Embryonic facial prominence (tissue), 1 donor: ENCODE data around the gene UBB.

ENCODE experiments used
- DNase-seq: peaks from one replicate; pipeline ENCODE4 v3.0.0-alpha.2; 2016; ENCODE audit errors: extremely low spot score

The UBB gene

GRCh38 chr17:16380640-16381495, at the start of gene UBB:
Gene UBB (plus strand): TSS chr17:16381091. CDS start chr17:16381908, 817 bp downstream.
- DNase-seq = peak; percentile 95

GRCh38 chr17:16338391-16338790, 42.5 kb upstream of the UBB start:
- DNase-seq = no peak

DNA sequence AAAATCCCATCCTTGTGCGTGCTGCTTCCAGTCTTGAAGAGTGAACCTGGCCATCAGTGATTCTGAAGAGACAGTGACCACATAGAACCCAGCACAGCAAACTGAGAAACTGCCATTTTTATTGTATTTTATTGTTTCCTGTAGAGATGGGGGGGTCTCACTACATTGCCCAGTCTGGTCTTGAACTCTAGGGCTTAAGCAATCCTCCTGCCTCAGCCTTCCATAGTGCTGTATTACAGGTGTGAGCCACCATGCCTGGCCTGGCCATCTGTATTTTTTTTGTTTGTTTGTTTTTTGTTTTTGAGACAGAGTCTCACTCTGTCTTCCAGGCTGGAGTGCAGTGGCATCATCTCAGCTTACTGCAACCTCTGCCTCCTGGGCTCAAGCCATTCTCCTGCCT, 41.5 kb upstream of the UBB start:
- no peak for DNase-seq

- DNase-seq = no peak
These were observed 40.9 kb upstream of the UBB start for GRCh38 chr17:16339959-16340358.

DNA sequence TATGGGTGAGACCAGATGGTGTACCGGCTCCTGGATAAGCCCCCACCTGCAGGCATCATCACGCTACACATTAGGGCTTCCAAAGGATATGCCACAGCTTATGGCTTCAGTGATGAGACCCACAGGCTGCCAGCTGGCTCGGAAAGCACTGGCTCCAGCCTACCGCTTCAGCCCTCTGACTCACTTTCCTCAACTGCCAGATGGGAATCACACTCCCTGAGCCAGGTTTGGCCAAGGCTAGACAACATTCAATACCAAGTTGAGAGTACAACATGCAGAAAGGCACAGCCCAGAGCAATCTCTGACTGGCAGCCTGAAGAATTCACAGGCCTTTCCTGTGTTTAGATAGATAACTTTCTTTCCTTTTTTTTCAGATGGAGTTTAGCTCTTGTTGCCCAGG, 37.9 kb upstream of the UBB start:
- no peak for DNase-seq

DNA sequence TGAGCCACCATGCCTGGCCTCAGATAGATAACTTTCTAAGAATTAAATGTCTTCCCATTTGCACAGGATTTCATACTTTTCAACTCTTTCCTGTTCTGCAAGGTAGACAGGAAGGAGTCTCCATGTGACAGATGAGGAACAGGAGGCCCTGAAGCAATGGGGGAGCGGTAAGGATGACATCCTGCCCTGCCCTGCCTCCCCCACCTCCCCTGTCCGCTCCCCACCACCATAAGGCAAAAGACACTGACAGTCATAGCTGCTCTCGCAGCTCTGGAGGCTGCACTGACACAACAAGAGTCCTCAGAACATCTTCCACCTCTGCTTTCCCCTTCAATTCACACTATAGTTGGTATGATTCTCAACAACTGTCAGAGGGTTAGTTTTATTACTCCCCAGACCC, 37.3 kb upstream of the UBB start:
- no peak for DNase-seq

DNA sequence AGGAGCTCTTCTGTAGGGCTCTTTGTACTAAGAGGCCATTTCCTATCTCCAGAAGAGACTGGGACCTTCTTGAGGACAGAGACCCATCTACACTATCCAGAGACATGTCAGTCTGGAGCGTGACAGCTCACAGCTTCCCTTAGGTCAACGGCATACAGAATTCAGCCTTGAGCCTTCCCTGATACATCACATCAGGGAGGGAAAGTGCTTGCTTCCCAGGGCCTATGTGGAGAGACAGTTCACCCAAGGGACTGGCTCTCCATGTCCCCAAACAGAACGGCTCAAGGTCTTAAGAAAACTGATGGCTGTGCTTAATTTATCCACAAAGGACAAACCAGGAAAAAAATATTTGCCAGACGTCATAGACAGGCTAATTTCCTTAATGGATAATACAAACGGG, 35.3 kb upstream of the UBB start:
- DNase-seq = no peak

DNA sequence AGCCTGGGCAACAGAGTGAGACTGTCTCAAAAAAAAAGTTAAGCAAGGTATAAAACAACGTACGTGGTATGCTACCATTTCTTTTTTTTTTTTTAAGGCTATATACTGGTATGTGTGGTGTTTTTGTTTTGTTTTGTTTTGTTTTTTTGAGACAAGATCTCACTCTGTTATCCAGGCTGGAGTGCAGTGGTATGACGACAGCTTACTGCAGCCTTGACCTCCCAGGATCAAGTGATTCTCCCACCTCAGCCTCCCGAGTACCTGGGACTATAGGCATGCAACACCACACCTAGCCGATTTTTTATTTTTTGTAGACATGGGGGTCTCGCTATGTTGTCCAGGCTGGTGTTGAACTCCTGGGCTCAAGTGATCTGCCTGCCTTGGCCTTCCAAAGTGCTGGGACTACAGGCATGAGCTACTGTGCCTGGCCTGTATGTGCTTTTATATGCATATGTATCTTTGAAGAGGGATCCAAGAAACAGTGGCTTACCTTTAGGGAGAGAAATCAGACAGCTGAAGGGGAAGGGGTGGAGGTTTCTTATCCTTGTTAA, 34.1 kb upstream of the UBB start:
- no peak for DNase-seq

DNA sequence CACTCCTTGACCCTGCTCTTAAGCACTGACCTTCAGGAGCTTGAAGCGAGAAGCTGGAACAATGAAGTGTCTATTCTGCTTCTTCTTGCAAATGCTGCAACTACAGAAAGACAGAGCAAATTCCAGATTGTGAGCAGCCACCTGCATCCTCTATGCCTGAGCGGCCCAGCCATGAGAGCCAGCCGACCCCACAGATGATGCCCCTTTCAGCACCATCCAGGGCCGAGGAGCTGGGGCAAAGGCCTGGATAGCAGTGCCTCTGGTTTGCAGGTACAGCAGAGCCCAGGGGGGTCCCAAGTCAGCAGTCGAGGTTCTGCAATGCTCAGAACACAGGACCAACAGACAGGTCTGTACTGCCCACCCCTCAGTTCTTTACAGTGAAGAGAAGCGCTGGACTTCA, 32.3 kb upstream of the UBB start:
- no peak for DNase-seq

GRCh38 chr17:16349431-16349830, 31.5 kb upstream of the UBB start:
- DNase-seq = no peak

DNA sequence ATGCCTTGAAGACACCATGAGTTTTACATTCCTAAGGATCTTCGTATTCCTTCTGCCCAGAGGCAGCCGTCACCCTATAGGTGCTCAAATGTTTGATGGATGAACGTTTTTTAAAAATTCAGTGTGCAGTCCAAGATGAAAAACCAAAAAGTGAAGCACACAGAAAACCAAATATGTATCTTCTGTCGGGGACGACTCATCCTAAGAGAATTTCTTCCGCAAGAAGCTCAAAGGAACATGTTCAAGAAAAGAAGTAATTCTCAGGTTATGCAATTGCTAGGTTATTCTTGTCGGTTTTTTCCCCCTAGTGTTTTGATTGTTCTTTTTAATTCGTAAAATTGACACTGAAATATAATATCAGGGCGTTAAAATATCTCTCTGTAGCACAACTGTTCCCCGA, 29.1 kb upstream of the UBB start:
- DNase-seq = no peak

DNA sequence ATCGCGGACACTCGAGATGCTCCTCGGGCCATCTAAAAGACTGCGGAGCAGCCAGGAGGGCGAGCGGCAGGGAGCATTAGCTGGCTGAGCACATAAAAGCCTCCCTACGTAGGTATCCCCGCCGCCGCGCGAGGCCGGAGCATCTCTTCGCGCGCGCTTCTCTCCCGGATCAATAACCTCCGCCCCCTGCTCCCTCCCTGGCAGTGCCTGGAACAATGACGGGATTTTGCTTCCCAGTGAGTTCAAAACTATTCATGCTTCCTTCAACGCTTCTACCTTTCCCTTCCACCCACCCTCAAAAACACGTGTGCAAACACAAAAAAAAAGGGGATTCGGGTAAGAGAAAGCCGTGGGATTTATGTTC, 28.6 kb upstream of the UBB start:
- peak; percentile 20 for DNase-seq

DNA sequence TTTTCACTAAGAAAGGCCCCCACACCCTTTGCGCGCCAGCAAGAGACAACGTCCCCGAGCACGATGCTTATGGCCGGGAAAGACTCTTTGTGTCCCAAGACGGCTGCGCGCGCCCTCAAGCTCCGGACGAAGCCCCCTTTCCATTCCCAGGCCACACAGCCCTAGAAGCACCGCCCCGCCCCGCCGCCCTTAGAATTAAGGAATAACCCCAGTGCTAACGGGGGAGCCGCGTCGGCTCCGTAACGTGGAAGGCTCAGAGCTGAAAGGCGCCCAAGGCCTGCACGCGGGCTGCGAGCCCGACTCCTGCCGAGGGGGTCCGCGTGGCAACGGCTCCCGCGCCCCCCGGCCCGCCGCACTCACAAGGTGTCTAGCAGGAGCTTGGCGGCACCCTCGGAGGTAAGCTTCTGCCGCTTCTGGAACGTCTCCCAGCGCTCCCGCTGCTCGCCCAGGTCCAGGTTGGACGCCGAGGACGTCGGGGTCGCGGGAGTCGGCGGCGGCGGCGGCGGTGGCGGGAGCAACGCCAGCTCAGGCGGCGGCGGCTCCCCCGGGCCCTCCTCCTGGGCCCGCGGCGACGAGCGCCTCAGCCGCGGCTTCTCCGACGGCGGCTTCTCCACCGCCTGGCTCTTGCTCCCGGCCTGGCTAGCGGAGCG, 28.1 kb upstream of the UBB start:
- DNase-seq = peak; percentile 16

DNA sequence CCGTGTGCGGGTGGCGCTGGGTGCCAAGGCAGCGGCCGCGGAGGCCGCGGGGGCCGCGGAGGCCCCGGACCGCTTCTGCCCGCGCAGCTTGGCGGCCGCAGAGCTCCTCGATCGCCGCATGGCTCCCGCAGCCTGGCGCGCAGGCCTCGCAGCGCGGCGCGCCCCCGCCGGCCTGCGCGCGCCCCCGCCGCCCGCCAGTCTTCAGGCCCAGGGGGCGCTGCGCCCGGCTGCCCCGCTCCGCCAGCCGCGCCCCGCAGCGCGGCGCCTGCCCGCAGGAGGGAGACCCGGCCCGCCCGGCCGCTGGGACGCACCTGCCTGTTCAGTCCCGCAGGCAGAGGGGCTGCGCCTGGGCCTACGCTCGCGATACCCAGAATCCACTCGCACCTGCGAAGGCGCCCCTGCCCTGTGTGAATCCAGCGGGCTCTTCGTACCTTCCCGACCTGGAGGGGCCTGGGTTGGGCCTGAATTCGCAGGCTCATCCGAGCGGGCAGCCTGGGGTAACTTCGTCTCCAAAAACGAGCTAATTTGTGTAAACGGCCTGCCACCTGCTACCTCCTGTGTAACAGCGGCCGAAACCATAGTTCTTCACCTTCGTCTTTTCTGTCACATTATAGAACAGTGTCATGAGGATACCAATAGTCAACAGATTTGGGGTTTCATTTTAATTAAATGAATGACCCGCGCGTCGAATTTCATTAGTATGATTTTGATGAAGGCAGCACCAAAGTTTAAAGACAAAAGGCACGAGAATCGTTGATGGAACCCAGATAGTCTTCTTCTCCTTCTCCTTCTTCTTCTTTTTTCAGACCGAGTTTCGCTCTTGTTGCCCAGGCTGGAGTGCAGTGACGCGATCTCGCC, 27.3 kb upstream of the UBB start, which contains the start of gene CENPV:
Gene CENPV, minus strand, starts transcription at position 153 of the 858 bp plus-strand sequence. Its CDS starts 33 bp downstream, at position 120.
- DNase-seq = no peak

GRCh38 chr17:16354585-16354984, 26.3 kb upstream of the UBB start:
- DNase-seq = no peak

DNA sequence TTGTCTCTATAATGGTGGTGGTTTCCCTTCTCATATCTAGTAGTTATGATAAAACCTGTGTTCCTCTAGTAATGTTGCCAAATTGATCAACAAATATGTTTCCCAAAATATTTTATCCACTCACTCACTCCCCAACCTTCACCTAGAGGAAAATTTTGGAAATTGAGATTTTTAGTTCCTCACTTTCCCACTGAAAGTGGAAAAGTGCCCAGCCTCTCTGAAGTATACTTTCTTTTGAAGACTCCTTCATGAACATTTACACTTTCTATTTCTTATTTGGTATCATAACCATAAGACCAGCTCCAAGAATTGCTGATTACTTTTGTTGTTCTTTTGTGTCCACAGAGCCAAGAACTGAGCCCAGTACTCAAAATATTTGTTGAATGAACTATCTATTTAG, 22.5 kb upstream of the UBB start:
- DNase-seq = no peak

DNA sequence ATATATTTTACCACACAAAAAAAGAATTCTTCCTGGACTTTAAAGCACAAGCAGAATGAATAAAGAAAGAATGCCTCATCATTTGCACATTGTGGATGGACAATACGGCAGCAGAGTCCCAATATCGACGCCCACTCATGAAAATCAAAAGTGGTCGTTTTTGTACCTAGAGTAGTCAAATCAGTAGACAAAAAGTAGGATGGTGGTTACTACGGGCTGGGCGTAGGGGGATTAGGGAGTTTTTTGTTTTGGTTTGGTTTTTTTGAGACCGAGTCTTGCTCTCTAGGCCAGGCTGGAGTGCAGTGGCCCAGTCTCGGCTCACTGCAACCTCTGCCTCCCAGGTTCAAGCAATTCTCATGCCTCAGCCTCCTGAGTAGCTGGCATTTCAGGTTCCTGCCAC, 19.0 kb upstream of the UBB start:
- no peak for DNase-seq

DNA sequence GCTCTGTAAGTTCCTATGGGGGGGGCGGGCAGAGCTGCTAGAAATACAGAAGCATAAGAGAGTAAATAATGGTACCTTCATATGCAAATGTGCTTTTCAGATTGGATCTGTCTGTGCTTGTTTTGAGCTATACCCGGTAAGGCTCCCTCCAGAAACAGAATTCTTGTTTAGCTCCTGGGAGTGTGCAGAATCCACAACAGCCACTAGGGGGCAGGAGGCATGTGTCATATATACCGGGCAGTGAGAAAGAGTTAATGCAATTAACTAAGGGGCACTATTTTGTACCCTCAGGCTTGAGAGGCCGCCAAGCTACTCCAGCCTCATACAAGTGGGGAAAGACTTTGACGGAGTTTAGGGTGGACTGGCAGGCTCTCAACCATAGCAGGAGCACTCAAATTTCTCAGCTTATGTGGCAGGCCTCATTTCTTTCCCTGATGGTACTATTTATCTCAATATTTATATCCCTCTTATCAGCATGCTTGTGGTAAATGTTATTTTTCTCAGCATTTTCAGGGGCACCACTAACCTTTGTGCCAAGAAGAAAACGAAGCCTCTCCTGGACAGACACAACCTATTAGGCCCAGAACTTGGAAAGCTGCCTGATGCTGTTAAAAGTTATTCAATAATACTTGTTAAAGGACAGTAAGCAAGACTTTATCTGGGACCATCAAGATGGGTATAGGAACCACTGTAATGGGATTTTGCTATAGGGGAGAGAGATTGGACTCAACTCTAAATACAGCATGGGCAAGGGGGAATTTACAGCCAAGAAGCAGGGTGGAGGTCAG, 16.9 kb upstream of the UBB start:
- DNase-seq = no peak

- DNase-seq = no peak
These were observed 16.3 kb upstream of the UBB start for GRCh38 chr17:16364625-16365024.

- DNase-seq = no peak
These were observed 9.1 kb upstream of the UBB start for GRCh38 chr17:16371742-16372141.
